ENCODE results near the gene RPL3. TPM values are rescaled to one million over a fixed set of nuclear protein-coding genes. Genes with fewer than 3 reads are reported as not detected.
A peak's percentile ranks its signal among the peaks of the same experiment; 100 is the strongest.

RPL3 gene
- total and polyA plus RNA-seq, 2 of the 4 experiments (the other 2 are of a cell fraction), result 2,871 to 3,312 TPM

DNA sequence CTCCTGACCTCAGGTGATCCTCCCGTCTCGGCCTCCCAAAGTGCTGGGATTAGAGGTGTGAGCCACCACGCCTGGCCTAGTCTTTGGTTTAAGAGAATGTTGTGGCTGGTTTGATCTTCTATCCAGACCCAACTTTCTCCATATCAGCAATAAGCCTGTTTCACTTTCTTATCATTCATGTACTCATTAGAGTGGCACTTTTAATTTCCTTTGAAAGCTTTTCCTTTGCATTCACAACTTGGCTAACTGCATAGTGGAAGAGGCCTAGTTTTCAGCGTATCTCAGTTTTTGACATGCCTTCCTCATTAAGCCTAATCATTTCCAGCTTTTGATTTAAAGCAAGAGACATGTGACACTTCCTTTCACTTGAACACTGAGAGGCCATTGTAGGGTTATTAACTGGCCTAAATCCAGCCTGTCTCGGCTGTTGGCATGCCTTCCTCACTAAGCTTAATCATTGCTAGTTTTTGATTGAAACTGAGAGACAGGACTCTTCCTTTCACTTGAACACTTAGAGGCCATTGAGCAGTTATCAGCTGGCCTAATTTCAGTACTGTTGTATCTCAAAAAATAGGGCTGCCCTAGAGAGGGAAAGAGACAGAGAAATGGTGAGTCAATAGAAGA, 13.1 kb upstream of the RPL3 start:
- Histone ChIP-seq H4K8ac (ENCODE audit: low read depth in 2 of 2, low read length in 2 of 2) (peak overlapping the region in 1 of 2 experiments; percentile 79; a peak in 2 of 4 replicates), H3K4me1 (ENCODE audit: control insufficient read depth, insufficient read depth, low read length) (peaks cover 2% of the 10 kb centered on the region; the same call in 1 of the 2 replicates), H2BK15ac (ENCODE audit: low read depth, low read length) (peak overlapping the region; percentile 1; the same call in 1 of the 3 replicates), H2BK120ac (ENCODE audit: low read depth, low read length) (peak overlapping the region; percentile 11; the same call in 1 of the 2 replicates), H4K20me1 (ENCODE audit: insufficient read depth, low read length) (no peaks in the 10 kb centered on the region), H3K9ac (ENCODE audit: low read depth, low read length) (peak overlapping the region; percentile 43; the same call in 1 of the 2 replicates), H2AK5ac (ENCODE audit: low read depth, low read length) (no peak overlapping the region), H3K27me3 (ENCODE audit: control insufficient read depth, insufficient read depth, low read length) (no peaks in the 10 kb centered on the region), H3K27ac (ENCODE audit: insufficient read depth, low read length) (no peak overlapping the region), H4K91ac (ENCODE audit: insufficient read depth, low read depth, low read length) (no peak overlapping the region), H3K9me1 (ENCODE audit: insufficient read depth, low read length) (0 out of 2 replicates have a peak, but pooled peaks cover 2% of the 10 kb centered on the region), H3K14ac (replicated peaks; ENCODE audit: low read depth, low read length) (0 out of 2 replicates have a peak overlapping the region, but pooled peaks have one; percentile 38), H2BK20ac (ENCODE audit: low read depth, low read length) (peak overlapping the region; percentile 17), H3K36me3 (ENCODE audit: control insufficient read depth, insufficient read depth, low read length) (no peaks in the 10 kb centered on the region), H3K56ac (ENCODE audit: extremely low read depth, insufficient read depth, low read length) (no peak overlapping the region), H2BK5ac (ENCODE audit: low read depth, low read length, poor library complexity, severe bottlenecking) (no peak overlapping the region), H3K4me2 (ENCODE audit: low read depth, low read length) (no peak overlapping the region), H3K4ac (ENCODE audit: low read depth, low read length) (no peak overlapping the region), H4K5ac (ENCODE audit: low read depth, low read length) (0 out of 2 replicates have a peak overlapping the region, but pooled peaks have one; percentile 52), H2AK9ac (replicated peaks; ENCODE audit: low read depth, low read length, poor library complexity) (no peak overlapping the region), H3K9me3 (ENCODE audit: control insufficient read depth, insufficient read depth, low read length) (no peaks in the 10 kb centered on the region), H3K23ac (ENCODE audit: low read depth, low read length) (0 out of 2 replicates have a peak overlapping the region, but pooled peaks have one; percentile 0), H3K79me1 (ENCODE audit: low read depth in 1 of 2, low read length in 2 of 2) (no peaks in the 10 kb centered on the region), H3K4me3 (ENCODE audit: insufficient read depth, low read depth, low read length) (no peak overlapping the region), H3K18ac (ENCODE audit: low read depth, low read length) (no peak overlapping the region; the same call in 1 of the 2 replicates), H2AFZ (replicated peaks; ENCODE audit: low read length, poor library complexity) (no peak overlapping the region)
- dilution Hi-C loops (cut with HindIII; ENCODE audit: low sequenced_read_pairs, unreplicated experiment) (no loop called here), intact Hi-C loops (cut with micrococcal nuclease) (no loop called here), in situ Hi-C loops (cut with MboI; ENCODE audit: low sequenced_read_pairs) (no loop called here)
- no CpG with 5 or more reads among the region's 5 CpGs for WGBS, 2 experiments (ENCODE audit: extremely low coverage in 2 of 2, insufficient read length in 1 of 2)
- POLR2A ChIA-PET (ENCODE audit: unreplicated experiment), result interaction anchor here (1.9 kb wide), 1 partner anchor 13 kb away, joined by 7 read pairs; the partner anchor contains the start of gene RPL3
- CTCF ChIA-PET, result interaction anchor here (0.6 to 1.2 kb wide), 2 partner anchors 11 to 508 kb away, joined by 3 to 7 read pairs; no protein-coding TSS in a partner anchor
- DNase-seq, result no peak
- no TSS peak for BruUV-seq (replicated peaks)
- ATAC-seq (ENCODE audit: low read depth), result peak; percentile 51
- TF ChIP-seq NFE2L2 (IDR thresholded peaks at IDR 0.05; ENCODE audit: low read depth, low read length) (no peak), RCOR1 (IDR thresholded peaks at IDR 0.05; ENCODE audit: insufficient replicate concordance, low read length) (no peak), MAZ (IDR thresholded peaks at IDR 0.05; ENCODE audit: borderline replicate concordance, low read depth, low read length) (no peak), RAD21 (IDR thresholded peaks at IDR 0.05; ENCODE audit: low read length) (no peak), MXI1 (IDR thresholded peaks at IDR 0.05; ENCODE audit: borderline replicate concordance, low read depth, low read length) (no peak), CEBPB (IDR thresholded peaks at IDR 0.05; ENCODE audit: low read depth, low read length) (no peak), MAFK (IDR thresholded peaks at IDR 0.05; ENCODE audit: low read depth, low read length) (no peak), RFX5 (IDR thresholded peaks at IDR 0.05; ENCODE audit: low read depth, low read length) (no peak), SMC3 (IDR thresholded peaks at IDR 0.05; ENCODE audit: low read depth, low read length) (no peak), BHLHE40 (IDR thresholded peaks at IDR 0.05; ENCODE audit: low read depth, low read length) (no peak), CHD1 (IDR thresholded peaks at IDR 0.05; ENCODE audit: low read depth, low read length) (no peak), FOS (IDR thresholded peaks at IDR 0.05; ENCODE audit: low read depth, low read length) (no peak)
- TF ChIP-seq, protein P1, sequence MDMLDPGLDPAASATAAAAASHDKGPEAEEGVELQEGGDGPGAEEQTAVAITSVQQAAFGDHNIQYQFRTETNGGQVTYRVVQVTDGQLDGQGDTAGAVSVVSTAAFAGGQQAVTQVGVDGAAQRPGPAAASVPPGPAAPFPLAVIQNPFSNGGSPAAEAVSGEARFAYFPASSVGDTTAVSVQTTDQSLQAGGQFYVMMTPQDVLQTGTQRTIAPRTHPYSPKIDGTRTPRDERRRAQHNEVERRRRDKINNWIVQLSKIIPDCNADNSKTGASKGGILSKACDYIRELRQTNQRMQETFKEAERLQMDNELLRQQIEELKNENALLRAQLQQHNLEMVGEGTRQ (IDR thresholded peaks at IDR 0.05; ENCODE audit: low read depth, low read length), result no peak
- TF ChIP-seq, protein P2, sequence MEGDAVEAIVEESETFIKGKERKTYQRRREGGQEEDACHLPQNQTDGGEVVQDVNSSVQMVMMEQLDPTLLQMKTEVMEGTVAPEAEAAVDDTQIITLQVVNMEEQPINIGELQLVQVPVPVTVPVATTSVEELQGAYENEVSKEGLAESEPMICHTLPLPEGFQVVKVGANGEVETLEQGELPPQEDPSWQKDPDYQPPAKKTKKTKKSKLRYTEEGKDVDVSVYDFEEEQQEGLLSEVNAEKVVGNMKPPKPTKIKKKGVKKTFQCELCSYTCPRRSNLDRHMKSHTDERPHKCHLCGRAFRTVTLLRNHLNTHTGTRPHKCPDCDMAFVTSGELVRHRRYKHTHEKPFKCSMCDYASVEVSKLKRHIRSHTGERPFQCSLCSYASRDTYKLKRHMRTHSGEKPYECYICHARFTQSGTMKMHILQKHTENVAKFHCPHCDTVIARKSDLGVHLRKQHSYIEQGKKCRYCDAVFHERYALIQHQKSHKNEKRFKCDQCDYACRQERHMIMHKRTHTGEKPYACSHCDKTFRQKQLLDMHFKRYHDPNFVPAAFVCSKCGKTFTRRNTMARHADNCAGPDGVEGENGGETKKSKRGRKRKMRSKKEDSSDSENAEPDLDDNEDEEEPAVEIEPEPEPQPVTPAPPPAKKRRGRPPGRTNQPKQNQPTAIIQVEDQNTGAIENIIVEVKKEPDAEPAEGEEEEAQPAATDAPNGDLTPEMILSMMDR (conservative IDR thresholded peaks at IDR 0.05; ENCODE audit: low read depth, low read length), result no peak

All from IMR-90 (cell line).